Gastroesophageal sphincter (tissue), 4 donors: ENCODE data around the gene MICALL1. TPM values are rescaled to one million over a fixed set of nuclear protein-coding genes. Genes with fewer than 3 reads are reported as not detected.

Experiments
- ATAC-seq: fragments of 150-250 bp; one replicate; pipeline ENCODE4 v1.9.1; 2016; ENCODE audit warnings: mild to moderate bottlenecking, moderate library complexity
- H3K27ac ChIP-seq, 4 donors: fragments of 200-600 bp; sonication (generic) in 3 of 4; 1 replicate in 3 of 4; 2 replicates in 1 of 4; pipeline ENCODE4 v1.5.1; 2016 to 2019
- H3K27me3 ChIP-seq: fragments of 200-600 bp; sonication (generic); one replicate; pipeline ENCODE4 v1.5.1; 2019
- H3K36me3 ChIP-seq, 2 donors: fragments of 200-600 bp; sonication (generic); one replicate each; pipeline ENCODE4 v1.5.1; 2019; ENCODE audit warnings: control low read depth in 1 of 2
- H3K4me1 ChIP-seq, 3 donors: fragments of 200-600 bp; sonication (generic); 1 replicate in 2 of 3; 2 replicates in 1 of 3; pipeline ENCODE4 v1.5.1; 2016 to 2019; ENCODE audit warnings: control low read depth in 2 of 3
- H3K4me3 ChIP-seq, 2 donors: fragments of 200-600 bp; sonication (generic); one replicate each; pipeline ENCODE4 v1.5.1; 2019; ENCODE audit warnings: mild to moderate bottlenecking in 1 of 2, moderate library complexity in 1 of 2
- H3K9me3 ChIP-seq, 3 donors: fragments of 200-600 bp; sonication (generic); one replicate each; pipeline ENCODE4 v1.5.1; 2017 to 2019; ENCODE audit warnings: control low read depth in 2 of 3
- CTCF ChIP-seq, 4 experiments: fragments of 200-600 bp in 2 of 4; fragments of 450-650 bp in 2 of 4; sonication (generic) in 1 of 4; IDR thresholded peaks; one replicate each; pipeline ENCODE4 v1.5.1; 2017 to 2019; ENCODE audit warnings: antibody characterized with exemption in 4 of 4, mild to moderate bottlenecking in 2 of 4, moderate library complexity in 2 of 4
- EP300 ChIP-seq: sonication (generic); formaldehyde crosslinking; IDR thresholded peaks from one replicate; pipeline ENCODE4 v1.6.1; 2017; ENCODE audit warnings: antibody characterized with exemption, mild to moderate bottlenecking
- POLR2A ChIP-seq, 2 donors: fragments of 450-650 bp; IDR thresholded peaks; one replicate each; pipeline ENCODE4 v1.6.1; 2017; ENCODE audit warnings: antibody characterized with exemption in 2 of 2, mild to moderate bottlenecking in 2 of 2, moderate library complexity in 1 of 2
- POLR2AphosphoS5 ChIP-seq: sonication (generic); formaldehyde crosslinking; IDR thresholded peaks from one replicate; pipeline ENCODE4 v1.6.1; 2017; ENCODE audit warnings: antibody characterized with exemption
- WGBS, 2 donors: methylation state at CpG; one replicate each; pipeline ENCODE4 v1.1.5; 2018; ENCODE audit warnings: low coverage in 1 of 2; 5-methylcytosine and 5-hydroxymethylcytosine counted together
- total RNA-seq, 4 donors: library from RNA; depleted of rRNA; stranded (reverse); fragments of >200 nt; gene quantifications; one replicate each; pipeline ENCODE4 v1.1.0, GENCODE V29; 2016

MICALL1 gene
- total RNA-seq, 4 donors from 2014 or later = 46.9 to 132 (median 48.1) TPM

GRCh38 chr22:37927637-37927936 lies 21.5 kb downstream of the MICALL1 start:
- Histone ChIP-seq H3K4me1 (peaks cover 0 to 48% (median 4%) of the 10 kb centered on the region in 3 donors), H3K4me3 (no peak overlapping the region), H3K36me3 (peaks cover 0 to 99% of the 10 kb centered on the region in 2 donors), H3K9me3 (no peaks in the 10 kb centered on the region), H3K27ac (peak overlapping the region in 3 of 4 donors; percentile 14 to 78 (median 51)), H3K27me3 (no peaks in the 10 kb centered on the region)
- WGBS, 2 donors = 100% methylated on average over 1 of the region's 5 CpGs; no CpG with 5 or more reads in 1 of the 2 donors
- ATAC-seq = no peak
- TF ChIP-seq EP300 (no peak), POLR2AphosphoS5 (no peak), CTCF (IDR thresholded peaks at IDR 0.05) (no peak), POLR2A (IDR thresholded peaks at IDR 0.05) (no peak)

- no peaks in the 10 kb centered on the region for H3K9me3 ChIP-seq
- peak overlapping the region in 3 of 4 donors; percentile 78 to 83 (median 78) for H3K27ac ChIP-seq
- no peak for ATAC-seq
- H3K4me3 ChIP-seq = no peak overlapping the region
- TF ChIP-seq EP300 = no peak
- TF ChIP-seq POLR2A (IDR thresholded peaks at IDR 0.05) = no peak
- no peak for TF ChIP-seq POLR2AphosphoS5
- no peak for TF ChIP-seq CTCF (IDR thresholded peaks at IDR 0.05)
- WGBS, 2 donors = no CpG with 5 or more reads among the region's 5 CpGs
- H3K27me3 ChIP-seq = no peaks in the 10 kb centered on the region
- peaks cover 0 to 86% of the 10 kb centered on the region in 2 donors for H3K36me3 ChIP-seq
- H3K4me1 ChIP-seq = peaks cover 3 to 64% (median 9%) of the 10 kb centered on the region in 3 donors
These were observed 23.3 kb downstream of the MICALL1 start for GRCh38 chr22:37929390-37929789.

- WGBS, 2 donors = no CpG with 5 or more reads among the region's 11 CpGs
- H3K4me3 ChIP-seq = no peak overlapping the region
- H3K9me3 ChIP-seq = no peaks in the 10 kb centered on the region
- ATAC-seq = peak; percentile 38
- H3K27ac ChIP-seq = peak overlapping the region in 3 of 4 donors; percentile 78 to 83 (median 78)
- peaks cover 3 to 62% (median 9%) of the 10 kb centered on the region in 3 donors for H3K4me1 ChIP-seq
- no peak for TF ChIP-seq EP300
- peak in 3 of 4 experiments; percentile 49 to 65 (median 60) for TF ChIP-seq CTCF (IDR thresholded peaks at IDR 0.05)
- peaks cover 0 to 79% of the 10 kb centered on the region in 2 donors for H3K36me3 ChIP-seq
- H3K27me3 ChIP-seq = no peaks in the 10 kb centered on the region
These were observed 24.3 kb downstream of the MICALL1 start for GRCh38 chr22:37930270-37930951.

GRCh38 chr22:37930952-37931440 lies 24.9 kb downstream of the MICALL1 start:
- no peak for ATAC-seq
- H3K27me3 ChIP-seq = no peaks in the 10 kb centered on the region
- H3K4me1 ChIP-seq = peaks cover 3 to 60% (median 9%) of the 10 kb centered on the region in 3 donors
- 29 to 73% methylated on average over 1 of the region's 2 CpGs for WGBS, 2 donors
- peak overlapping the region in 3 of 4 donors; percentile 78 to 83 (median 78) for H3K27ac ChIP-seq
- TF ChIP-seq POLR2AphosphoS5 (no peak), EP300 (no peak), POLR2A (IDR thresholded peaks at IDR 0.05) (no peak)
- H3K4me3 ChIP-seq = no peak overlapping the region
- no peaks in the 10 kb centered on the region for H3K9me3 ChIP-seq
- peaks cover 0 to 78% of the 10 kb centered on the region in 2 donors for H3K36me3 ChIP-seq

- H3K36me3 ChIP-seq = peaks cover 0 to 78% of the 10 kb centered on the region in 2 donors
- 80% methylated on average over 1 of the region's 6 CpGs; no CpG with 5 or more reads in 1 of the 2 donors for WGBS, 2 donors
- no peaks in the 10 kb centered on the region for H3K27me3 ChIP-seq
- no peak for ATAC-seq
- TF ChIP-seq POLR2AphosphoS5 (no peak), CTCF (IDR thresholded peaks at IDR 0.05) (no peak), POLR2A (IDR thresholded peaks at IDR 0.05) (no peak), EP300 (no peak)
- peaks cover 3 to 60% (median 9%) of the 10 kb centered on the region in 3 donors for H3K4me1 ChIP-seq
- no peaks in the 10 kb centered on the region for H3K9me3 ChIP-seq
- peak overlapping the region in 3 of 4 donors; percentile 78 to 83 (median 82) for H3K27ac ChIP-seq
- H3K4me3 ChIP-seq = no peak overlapping the region
These were observed 25.8 kb downstream of the MICALL1 start for GRCh38 chr22:37931893-37932389.
